SK-N-DZ (cell line): Measurements from ENCODE around the gene ATG9B.
"Not testable (repeated sequence)": the region's sequence is repeated elsewhere in the genome, so short reads cannot be mapped to it uniquely, and the experiment has no call there.

Source experiments
- DNase-seq: peaks from one replicate; pipeline ENCODE4 v3.0.0-alpha.2; 2015; ENCODE audit warnings: low spot score

Gene ATG9B

DNA sequence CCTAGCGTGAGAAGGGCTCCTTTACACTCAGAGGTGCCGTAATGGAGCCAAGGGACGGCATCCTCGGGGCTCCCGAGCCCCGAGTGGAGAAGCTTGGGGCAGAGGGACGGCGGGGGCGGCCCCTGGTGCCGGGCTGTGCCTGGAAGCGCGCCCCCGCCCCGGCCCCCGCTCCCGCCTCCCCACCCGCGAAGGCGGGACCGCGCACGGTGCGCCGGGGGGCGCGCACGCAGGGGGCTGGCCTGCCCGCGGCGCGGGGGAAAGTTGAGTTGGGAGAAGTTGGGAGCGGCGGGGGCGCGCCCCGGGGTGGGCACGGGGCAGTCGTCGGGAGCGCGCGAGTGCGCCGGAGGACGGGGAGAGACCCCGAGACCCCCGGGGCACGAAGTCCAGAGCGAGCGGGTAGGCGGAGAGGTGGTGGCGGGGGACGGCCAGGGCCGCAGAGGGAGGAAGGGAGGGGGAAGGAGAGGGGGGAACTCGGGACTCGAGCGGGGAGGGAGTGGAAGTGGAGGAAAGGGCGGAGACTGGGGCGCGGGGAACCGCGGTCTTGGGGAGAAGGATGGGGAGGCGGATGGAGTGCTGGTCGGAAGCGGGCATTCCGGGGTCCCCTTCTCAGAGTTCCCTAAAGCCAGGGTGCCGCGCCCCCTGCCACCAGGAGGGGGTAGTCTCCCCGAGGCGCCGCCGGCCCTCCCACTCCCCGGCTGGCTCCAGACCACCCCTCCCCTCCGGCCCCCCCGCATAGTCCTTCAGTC is 35.2 kb upstream of the ATG9B start, which contains the start of gene SLC4A2:
Gene SLC4A2, plus strand, starts transcription at position 223 of the 746 bp plus-strand sequence. CDS start 2,399 bp downstream, outside the sequence.
- peak; percentile 70 for DNase-seq

DNA sequence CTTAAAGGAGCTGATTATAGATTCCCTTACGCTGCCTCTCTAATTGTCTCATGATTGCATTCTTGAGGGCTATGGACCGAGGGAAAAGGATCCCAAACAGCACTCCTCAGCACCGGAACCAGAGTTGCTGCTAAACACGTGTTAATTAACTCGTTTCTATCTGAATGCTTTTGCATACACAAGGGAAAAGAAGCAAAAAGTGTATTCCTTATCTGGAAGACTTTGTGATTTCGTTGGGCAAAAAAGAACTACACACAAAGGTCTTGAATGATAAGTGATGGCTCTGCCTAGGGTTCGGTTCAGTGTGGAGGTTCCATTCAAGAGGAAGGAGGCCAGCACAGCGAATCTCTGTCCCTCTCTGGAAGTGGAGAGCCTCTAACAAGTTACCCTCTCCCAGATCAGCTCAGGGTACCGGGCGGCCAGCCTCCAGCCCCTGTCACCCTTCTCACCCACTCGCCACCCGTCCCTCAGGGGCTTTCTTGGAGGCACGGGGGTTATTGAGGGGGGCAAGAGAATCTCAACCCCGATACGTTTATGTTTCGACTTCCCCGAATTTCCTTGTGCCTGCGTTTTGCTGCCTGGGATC is 34.6 kb upstream of the ATG9B start:
- DNase-seq = no peak

DNA sequence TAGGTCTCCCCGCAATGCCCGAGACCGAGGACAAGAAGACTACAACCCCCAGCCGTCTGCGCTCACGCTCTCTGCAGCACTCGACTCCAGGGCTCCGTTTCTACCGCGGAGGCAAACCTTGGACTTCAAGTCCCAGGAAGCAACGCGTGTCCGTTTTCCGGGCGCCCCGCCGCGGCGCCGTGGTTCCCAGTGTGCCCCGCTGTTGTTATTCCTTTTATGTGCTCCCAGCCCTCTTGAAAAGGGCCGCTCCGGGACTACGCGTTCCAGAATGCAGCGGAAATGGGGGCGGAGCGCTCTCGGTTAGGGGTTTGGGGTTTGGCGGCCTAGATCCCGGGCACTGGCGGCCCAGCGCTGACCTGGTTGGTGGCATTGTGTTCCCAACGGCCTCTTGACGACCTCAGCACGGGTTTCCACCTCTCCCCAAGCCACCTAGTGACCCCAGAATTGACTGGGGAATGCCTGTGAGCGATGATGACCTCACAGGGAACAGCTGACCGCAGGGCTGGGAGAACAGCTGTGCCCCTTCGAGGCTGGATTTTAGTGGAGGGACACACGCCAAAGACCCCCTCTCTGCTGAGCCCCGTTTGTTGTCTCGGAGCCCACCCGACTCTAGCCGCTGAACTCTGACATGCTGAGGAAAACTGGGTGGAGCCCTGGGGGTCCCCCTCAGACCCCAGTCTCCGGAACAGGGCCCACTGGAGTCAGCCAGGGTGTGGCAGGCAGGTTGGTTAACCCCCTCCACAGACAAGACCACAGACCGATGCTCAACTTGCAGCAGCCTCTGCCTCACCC is 33.9 kb upstream of the ATG9B start:
- peak; percentile 100 for DNase-seq

DNA sequence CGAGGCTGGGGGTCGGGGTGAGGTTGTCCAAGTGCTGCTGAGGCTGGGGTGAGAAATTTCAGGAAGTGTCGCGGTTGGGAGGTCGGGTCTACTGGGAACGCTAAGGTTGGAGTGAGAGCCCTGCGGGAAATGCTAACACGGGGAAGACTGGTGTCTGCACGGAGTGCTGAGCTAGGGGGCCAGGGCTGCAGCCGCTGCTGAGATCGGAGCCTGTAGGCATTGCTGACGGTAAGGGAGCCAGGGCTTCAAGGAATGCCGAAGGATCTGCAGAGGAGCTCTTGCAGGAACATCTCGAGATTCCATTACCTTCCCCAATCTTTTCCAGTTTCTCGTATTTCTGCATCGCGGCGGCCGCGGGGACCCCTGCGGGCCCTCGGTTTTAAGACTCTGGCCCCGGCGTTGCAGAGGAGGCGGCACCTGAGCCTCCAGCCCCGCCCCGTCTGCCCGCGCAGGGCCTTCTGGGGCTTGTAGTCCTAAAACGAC is 33.3 kb upstream of the ATG9B start, which contains the start of gene CDK5:
Gene CDK5, minus strand, starts transcription at position 392 of the 483 bp plus-strand sequence. Its CDS starts 49 bp downstream, at position 343.
- no peak for DNase-seq

DNA sequence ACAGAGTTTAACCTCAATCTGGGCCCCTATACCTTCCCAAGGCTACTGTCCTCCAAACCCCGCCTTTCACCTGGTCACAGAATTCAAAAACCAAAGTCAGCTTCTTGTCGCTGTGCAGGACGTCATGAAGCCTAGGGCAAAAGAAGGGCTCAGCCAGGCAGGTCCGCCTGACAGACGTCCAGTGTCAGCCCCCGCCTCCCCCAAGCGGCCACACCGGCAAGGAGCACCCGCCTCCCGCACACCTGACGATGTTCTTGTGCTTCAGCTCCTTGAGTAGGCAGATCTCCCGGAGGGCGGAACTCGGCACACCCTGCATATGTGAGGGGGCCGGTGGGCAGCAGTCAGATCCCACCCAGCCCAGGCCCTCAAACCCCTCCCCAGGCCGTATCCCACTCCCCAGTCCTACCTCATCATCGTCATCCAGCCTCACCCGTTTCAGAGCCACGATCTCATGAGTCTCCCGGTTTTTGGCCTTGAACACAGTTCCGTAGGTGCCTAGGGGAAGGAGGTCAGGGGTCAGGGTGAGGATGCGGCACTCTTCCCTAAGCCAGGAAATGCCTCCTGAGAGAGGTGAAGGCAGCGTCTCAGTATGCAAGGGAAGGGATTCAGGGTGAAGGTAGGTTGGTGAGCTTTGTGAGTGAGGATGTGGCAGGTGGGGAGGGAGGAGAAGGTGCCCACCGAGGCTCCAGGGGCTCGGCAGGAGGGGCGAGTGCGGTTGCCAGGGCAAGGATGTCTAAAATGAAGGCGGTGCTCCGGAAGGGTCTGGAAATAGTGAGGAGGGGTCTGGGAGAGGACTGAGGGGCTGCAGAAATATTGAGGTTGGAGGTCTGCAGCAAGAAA is 32.6 kb upstream of the ATG9B start:
- no peak for DNase-seq

DNA sequence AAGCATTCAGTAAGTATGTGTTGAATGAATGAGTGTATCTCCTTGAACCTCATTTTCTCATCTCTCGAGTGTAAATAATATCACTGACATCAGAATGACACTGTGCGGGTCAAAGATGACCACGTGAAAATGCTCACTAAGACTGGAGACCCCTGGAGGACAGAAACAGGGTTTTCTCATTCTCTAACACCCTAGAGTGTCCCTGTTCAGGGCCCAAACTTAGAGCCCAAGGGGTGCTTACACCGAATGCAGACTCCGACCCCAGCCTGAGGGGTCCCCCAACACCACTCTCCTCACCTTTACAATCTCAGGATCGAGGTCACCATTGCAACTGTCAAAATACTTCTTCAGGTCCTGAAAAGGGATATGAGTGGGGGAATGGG is 32.0 kb upstream of the ATG9B start:
- DNase-seq = no peak

DNA sequence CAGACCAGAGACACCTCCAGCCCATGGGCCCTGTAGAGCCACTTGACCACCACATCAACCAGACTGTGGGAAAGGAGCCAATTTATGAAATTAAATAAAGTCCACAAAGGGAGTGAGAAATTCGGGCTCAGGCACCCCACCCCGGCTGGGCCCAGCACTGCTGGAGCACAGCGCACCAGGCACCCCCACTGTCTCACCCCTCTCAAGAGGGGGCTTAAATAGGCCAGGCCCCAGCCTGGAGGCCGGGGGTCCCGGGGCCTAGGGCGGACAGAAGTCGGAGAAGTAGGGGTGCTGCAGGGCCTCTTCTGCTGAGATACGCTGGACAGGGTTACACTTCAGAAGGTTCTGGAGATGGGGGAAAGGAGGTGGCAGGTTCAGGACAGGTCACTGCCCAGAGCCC is 29.5 kb upstream of the ATG9B start:
- no peak for DNase-seq

DNA sequence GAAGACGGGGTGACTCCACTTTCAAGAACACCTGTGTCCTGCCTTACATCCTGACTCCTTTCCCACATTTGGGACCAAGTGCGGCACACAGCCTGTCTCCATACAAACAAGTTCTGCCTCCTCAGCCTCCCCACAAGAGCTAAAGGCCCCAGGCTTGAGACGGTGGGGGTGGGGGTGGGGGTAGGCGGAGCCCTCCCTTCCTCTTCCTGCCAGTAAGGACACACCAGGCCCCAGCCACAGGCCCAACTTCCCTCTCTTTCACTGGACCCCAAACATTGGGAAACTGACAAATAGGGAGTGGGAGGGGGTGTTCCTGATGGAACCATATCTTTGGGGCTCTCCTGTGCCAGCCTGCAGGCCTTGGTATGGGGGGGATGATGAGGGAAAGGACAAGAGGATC is 28.8 kb upstream of the ATG9B start:
- no peak for DNase-seq

DNA sequence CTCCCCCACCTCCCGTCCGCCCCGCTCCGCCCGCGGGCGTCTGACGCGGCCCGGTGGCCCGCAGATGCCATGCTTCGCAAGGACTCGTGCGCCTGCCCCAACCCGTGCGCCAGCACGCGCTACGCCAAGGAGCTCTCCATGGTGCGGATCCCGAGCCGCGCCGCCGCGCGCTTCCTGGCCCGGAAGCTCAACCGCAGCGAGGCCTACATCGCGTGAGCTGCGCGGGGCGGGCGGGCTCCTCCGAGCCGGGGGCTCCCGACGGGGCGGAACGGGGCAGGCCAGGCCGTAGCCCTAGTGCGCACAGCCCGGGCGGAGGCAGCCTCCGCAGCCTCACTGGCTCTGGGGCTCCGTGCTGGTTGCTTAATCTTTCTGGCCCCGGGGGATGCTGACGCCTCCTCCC is 26.8 kb upstream of the ATG9B start:
- DNase-seq = no peak

DNA sequence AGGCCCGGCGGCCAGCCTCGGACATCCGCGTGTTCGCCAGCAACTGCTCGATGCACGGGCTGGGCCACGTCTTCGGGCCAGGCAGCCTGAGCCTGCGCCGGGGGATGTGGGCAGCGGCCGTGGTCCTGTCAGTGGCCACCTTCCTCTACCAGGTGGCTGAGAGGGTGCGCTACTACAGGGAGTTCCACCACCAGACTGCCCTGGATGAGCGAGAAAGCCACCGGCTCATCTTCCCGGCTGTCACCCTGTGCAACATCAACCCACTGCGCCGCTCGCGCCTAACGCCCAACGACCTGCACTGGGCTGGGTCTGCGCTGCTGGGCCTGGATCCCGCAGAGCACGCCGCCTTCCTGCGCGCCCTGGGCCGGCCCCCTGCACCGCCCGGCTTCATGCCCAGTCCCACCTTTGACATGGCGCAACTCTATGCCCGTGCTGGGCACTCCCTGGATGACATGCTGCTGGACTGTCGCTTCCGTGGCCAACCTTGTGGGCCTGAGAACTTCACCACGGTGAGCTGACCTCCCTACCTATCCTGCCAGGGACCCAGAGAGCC is 24.7 kb upstream of the ATG9B start:
- peak; percentile 54 for DNase-seq

DNA sequence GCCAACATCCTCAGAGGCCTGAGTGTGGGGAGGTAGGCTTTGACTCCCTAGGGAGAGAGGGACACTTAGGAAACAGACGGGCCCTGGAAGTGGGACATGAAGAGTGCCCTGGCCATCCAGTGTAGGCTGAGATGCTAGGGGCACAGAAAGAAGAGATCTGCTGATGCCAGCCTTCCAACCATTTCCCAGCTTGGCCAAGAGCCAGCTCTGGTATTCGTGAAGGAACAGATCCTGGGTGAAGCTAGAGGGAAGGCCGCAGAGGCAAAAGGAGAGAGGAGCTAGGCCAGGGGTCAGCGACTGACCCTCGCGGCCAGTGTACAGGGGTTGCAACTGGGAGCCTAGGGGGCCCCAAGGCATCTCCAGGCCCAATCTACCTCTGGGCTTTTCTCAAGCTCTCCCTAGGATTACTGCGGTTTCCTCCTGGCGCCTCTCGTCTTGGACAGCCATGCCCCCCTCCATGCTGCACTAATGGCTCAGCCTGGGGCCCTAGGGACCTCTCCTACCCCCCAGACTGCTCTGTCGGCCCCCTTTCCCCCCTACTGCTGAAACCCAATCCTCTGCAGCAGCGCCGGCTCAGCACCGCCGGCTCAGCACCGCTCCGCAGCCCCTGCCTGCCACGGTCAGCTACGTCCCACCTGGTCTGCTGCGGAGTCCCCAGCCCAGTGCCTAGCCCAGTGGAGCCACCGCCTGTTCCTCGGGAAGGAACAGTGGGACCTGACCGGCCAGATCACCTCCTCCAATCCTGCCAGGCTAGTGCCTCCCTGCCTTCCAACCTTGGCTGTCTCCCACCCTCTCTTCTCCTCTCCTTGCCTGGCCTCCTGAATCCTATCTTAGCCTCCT is 23.9 kb upstream of the ATG9B start, which contains the start of gene ASIC3:
Gene ASIC3, plus strand, starts transcription at position 556 of the 840 bp plus-strand sequence. CDS start 355 bp downstream, outside the sequence.
- DNase-seq = no peak

DNA sequence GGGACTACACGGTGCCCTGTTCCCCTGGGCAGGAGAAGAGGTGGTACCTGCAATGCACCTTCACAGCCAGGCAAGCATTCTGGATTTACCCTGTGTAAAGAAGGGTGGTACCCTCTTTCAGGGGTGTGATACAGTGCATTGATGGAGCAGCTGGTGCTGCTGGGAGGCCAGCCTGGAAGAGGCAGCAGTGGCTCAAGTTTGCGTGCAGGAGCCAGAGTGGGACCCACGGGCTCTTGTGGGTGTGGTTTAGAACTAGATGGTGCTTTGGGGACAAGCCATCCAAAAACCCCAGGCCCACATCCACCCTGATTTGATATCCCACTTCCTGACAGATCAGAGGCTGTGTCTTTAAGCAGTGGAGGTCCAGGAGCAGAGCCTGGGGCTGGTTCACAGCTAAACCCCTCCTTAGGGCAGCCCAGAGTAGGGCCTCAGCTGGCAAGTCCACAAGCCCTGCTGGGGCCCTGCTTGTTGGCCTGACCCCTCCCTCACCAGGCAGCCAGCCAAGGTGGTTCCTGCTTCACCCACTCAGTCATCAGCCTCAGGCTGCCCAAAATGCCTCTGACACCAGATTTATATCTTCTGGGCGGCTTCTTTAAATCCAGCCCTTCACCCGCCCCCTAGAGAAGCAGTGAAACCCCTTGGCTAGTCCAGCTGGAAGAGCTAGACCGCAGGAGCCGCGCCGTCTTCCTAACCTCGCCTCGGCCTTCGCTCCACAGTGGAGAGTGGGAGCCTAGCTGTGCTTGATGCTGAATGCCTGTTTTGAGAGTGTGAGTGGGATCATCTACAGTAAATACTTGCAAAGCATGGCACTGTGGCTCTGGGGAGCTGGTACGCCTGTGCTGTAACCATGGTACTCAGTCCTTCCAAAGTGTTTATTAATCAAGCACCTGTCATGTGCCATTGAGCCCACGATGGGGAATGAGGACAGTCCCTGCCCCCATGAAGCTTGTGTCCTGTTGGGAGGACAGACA is 22.6 kb upstream of the ATG9B start:
- no peak for DNase-seq

DNA sequence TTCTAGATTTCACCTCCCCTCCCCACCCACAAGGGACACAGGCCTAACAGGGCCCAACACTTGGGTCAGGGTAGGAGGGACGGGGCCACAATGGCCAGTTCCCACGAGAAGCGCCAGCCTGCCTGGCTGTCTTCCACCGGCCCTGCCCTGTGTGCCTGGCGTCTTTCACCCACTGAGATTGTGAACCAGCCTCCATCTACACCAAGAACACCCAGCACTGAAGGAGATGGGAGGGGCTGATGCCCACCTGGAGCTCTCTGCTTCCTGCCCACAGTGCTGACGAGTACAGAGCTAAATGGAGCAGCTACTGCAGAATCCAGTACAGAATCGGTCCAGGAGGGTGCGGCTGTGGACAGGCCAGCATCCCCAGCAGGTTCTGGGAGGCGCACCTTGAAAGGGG is 21.7 kb upstream of the ATG9B start:
- no peak for DNase-seq

DNA sequence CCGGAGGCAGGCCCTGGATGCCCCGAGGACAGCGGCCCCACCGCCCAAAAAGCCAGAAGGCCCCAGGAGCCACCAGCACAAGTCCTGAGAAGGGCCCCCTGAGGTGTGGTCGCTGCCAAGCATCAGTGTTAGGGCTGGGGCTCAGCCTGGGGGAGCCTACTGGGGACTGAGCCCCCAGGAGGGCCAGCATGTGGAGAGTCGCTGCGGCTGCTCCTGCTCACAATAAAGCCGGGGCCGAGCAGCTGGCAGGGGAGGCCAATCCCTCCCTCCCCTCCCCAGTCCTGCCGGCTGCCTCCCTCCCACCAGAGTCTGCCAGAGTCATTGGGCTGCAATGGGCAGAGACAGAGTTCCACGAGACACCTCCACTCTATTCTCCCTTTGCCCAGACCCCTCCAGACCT is 21.0 kb upstream of the ATG9B start:
- DNase-seq = no peak

DNA sequence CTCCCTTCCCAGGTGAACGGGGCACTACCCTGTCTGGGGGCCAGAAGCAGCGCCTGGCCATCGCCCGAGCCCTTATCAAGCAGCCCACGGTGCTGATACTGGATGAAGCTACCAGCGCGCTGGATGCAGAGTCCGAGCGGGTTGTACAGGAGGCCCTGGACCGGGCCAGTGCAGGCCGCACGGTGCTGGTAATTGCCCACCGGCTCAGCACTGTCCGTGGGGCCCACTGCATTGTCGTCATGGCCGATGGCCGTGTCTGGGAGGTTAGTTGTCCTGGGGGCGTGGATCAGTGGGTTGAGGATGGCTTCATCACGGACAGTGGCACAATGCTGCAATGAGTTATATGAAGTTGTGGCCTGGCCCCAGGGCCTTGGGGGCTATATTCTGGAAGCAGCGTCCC is 19.7 kb upstream of the ATG9B start:
- no peak for DNase-seq

DNA sequence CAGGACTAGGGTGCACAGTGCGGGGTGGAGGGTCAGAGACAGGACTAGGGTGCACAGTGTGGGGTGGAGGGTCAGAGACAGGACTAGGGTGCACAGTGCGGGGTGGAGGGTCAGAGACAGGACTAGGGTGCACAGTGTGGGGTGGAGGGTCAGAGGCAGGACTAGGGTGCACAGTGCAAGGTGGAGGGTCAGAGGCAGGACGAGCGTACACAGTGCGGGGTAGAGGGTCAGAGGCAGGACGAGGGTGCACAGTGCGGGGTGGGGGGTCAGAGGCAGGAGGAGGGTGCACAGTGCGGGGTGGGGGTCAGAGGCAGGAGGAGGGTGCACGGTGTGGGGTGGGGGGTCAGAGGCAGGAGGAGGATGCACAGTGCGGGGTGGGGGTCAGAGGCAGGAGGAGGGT is 19.2 kb upstream of the ATG9B start:
- DNase-seq = not testable (repeated sequence)

DNA sequence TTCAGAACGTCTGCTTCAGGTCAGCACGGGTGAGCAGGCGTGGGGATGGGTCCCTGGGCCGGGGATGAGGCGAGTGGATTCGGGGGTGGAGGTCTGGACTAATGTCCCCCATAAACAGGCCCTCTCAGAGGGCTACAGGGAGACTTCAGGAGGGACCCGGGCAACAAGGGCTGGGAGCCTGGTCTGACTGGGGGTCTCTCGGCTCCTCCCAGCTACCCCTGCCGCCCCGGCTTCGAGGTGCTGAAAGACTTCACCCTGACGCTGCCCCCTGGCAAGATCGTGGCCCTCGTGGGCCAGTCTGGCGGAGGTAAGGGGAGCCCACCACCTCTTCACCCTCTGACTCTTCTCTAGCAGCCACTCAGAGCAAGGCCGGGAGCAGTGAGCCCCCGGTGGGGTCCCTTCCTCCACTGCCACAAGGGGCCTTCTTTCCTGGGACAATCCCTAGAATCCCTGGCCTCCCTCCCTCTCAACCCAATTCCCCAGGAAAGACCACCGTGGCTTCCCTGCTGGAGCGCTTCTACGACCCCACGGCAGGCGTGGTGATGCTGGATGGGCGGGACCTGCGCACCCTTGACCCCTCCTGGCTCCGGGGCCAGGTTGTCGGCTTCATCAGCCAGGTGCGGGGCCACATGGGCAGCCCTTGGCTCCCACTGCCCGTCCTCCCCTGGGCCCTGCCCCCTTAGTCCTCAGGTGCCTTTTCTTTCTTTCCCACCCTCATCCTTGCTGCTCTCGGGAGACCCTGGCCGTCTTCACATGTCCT is 16.5 kb upstream of the ATG9B start:
- no peak for DNase-seq
